ENCODE results near the gene PPT2. TPM values are rescaled to one million over a fixed set of nuclear protein-coding genes. Genes with fewer than 3 reads are reported as not detected.

The PPT2 gene
- total and polyA plus RNA-seq, 2 of the 13 experiments (the other 11 are each of a cell fraction or from before 2014, with no cell fraction given) = 39.2 to 61.8 TPM

DNA sequence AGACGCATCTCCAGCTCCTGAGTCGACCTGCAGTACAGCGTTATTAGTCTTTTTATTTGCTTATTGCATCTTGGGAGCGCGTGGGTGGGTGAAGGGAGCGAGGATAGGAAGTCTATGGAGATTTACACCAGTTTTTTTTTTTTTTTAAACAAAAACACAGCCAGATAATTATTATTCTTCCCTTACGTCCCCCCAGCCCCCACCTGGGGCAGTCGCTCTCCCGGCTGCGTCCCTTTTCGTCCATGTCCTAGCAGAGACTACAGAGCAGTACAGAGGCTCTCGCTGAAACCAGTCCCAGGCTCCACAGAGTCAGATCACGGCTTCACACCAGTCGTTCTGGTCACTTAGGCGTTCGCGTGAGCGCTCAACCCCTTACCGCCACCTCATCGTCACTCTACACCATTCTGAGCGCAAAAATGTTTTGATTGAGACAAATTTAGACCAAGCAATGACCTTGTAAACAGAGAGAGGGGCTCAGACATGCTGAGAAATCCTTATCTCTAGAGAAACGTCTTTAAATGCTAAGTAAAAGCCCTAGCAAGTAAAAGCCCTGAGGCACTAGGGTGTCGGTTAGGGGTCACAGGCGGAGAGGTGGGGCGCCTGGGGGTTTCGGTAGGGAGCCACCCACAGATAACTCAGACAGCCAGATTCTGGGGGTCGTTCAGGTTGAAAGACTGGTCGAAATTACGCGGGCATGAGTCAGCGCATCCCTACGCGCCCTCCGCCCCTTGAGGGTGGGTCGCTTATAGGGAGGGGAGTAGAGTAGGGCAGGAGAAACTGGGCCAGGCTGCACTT, 975 bp upstream of the PPT2 start (continued):
- TF ChIP-seq, protein P1, sequence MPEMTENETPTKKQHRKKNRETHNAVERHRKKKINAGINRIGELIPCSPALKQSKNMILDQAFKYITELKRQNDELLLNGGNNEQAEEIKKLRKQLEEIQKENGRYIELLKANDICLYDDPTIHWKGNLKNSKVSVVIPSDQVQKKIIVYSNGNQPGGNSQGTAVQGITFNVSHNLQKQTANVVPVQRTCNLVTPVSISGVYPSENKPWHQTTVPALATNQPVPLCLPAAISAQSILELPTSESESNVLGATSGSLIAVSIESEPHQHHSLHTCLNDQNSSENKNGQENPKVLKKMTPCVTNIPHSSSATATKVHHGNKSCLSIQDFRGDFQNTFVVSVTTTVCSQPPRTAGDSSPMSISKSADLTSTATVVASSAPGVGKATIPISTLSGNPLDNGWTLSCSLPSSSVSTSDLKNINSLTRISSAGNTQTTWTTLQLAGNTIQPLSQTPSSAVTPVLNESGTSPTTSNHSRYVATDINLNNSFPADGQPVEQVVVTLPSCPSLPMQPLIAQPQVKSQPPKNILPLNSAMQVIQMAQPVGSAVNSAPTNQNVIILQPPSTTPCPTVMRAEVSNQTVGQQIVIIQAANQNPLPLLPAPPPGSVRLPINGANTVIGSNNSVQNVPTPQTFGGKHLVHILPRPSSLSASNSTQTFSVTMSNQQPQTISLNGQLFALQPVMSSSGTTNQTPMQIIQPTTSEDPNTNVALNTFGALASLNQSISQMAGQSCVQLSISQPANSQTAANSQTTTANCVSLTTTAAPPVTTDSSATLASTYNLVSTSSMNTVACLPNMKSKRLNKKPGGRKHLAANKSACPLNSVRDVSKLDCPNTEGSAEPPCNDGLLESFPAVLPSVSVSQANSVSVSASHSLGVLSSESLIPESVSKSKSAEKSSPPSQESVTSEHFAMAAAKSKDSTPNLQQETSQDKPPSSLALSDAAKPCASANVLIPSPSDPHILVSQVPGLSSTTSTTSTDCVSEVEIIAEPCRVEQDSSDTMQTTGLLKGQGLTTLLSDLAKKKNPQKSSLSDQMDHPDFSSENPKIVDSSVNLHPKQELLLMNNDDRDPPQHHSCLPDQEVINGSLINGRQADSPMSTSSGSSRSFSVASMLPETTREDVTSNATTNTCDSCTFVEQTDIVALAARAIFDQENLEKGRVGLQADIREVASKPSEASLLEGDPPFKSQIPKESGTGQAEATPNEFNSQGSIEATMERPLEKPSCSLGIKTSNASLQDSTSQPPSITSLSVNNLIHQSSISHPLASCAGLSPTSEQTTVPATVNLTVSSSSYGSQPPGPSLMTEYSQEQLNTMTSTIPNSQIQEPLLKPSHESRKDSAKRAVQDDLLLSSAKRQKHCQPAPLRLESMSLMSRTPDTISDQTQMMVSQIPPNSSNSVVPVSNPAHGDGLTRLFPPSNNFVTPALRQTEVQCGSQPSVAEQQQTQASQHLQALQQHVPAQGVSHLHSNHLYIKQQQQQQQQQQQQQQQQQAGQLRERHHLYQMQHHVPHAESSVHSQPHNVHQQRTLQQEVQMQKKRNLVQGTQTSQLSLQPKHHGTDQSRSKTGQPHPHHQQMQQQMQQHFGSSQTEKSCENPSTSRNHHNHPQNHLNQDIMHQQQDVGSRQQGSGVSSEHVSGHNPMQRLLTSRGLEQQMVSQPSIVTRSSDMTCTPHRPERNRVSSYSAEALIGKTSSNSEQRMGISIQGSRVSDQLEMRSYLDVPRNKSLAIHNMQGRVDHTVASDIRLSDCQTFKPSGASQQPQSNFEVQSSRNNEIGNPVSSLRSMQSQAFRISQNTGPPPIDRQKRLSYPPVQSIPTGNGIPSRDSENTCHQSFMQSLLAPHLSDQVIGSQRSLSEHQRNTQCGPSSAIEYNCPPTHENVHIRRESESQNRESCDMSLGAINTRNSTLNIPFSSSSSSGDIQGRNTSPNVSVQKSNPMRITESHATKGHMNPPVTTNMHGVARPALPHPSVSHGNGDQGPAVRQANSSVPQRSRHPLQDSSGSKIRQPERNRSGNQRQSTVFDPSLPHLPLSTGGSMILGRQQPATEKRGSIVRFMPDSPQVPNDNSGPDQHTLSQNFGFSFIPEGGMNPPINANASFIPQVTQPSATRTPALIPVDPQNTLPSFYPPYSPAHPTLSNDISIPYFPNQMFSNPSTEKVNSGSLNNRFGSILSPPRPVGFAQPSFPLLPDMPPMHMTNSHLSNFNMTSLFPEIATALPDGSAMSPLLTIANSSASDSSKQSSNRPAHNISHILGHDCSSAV (CRISPR knock-in tag; IDR thresholded peaks at IDR 0.05; ENCODE audit: borderline replicate concordance) = no peak
- peak; percentile 33 for TF ChIP-seq HNF1B (CRISPR knock-in tag; IDR thresholded peaks at IDR 0.05)
- no peak for TF ChIP-seq ZNF816 (CRISPR knock-in tag; IDR thresholded peaks at IDR 0.05; ENCODE audit: borderline replicate concordance)
- peak; percentile 11; the same call in 1 of the 2 replicates for TF ChIP-seq MAX (IDR thresholded peaks at IDR 0.05)
- no peak for TF ChIP-seq ZNF792 (CRISPR knock-in tag; IDR thresholded peaks at IDR 0.05)
- TF ChIP-seq KLF6 (CRISPR knock-in tag; IDR thresholded peaks at IDR 0.05) = no peak
- TF ChIP-seq, protein P2, sequence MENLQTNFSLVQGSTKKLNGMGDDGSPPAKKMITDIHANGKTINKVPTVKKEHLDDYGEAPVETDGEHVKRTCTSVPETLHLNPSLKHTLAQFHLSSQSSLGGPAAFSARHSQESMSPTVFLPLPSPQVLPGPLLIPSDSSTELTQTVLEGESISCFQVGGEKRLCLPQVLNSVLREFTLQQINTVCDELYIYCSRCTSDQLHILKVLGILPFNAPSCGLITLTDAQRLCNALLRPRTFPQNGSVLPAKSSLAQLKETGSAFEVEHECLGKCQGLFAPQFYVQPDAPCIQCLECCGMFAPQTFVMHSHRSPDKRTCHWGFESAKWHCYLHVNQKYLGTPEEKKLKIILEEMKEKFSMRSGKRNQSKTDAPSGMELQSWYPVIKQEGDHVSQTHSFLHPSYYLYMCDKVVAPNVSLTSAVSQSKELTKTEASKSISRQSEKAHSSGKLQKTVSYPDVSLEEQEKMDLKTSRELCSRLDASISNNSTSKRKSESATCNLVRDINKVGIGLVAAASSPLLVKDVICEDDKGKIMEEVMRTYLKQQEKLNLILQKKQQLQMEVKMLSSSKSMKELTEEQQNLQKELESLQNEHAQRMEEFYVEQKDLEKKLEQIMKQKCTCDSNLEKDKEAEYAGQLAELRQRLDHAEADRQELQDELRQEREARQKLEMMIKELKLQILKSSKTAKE (CRISPR knock-in tag; IDR thresholded peaks at IDR 0.05; ENCODE audit: borderline replicate concordance) = 0 out of 2 replicates have a peak, but pooled peaks have one; percentile 35
